Vagina (tissue), 2 donors: ENCODE results near the gene PAX7. TPM values are rescaled to one million over a fixed set of nuclear protein-coding genes. Genes with fewer than 3 reads are reported as not detected.
A peak's percentile ranks its signal among the peaks of the same experiment; 100 is the strongest.
"Not testable (repeated sequence)": the region's sequence is repeated elsewhere in the genome, so short reads cannot be mapped to it uniquely, and the experiment has no call there.

ENCODE experiments used
- DNase-seq, 2 donors: peaks; one replicate each; pipeline ENCODE4 v3.0.0-alpha.2; 2017; ENCODE audit errors: extremely low spot score in 2 of 2
- H3K27ac ChIP-seq: fragments of 200-600 bp; sonication (generic); one replicate; pipeline ENCODE4 v1.5.1; 2019
- H3K27me3 ChIP-seq: fragments of 200-600 bp; sonication (generic); one replicate; pipeline ENCODE4 v1.5.1; 2019
- H3K36me3 ChIP-seq, 2 donors: fragments of 200-600 bp; sonication (generic); one replicate each; pipeline ENCODE4 v1.5.1; 2017 to 2019
- H3K4me1 ChIP-seq: fragments of 200-600 bp; sonication (generic); one replicate; pipeline ENCODE4 v1.5.1; 2019
- H3K4me3 ChIP-seq, 2 donors: fragments of 200-600 bp; sonication (generic); 1 replicate in 1 of 2; 2 replicates in 1 of 2; pipeline ENCODE4 v1.5.1; 2016 to 2019
- H3K9me3 ChIP-seq: fragments of 200-600 bp; sonication (generic); one replicate; pipeline ENCODE4 v1.5.1; 2019
- CTCF ChIP-seq, 3 experiments: fragments of 450-650 bp in 2 of 3; fragments of 200-600 bp in 1 of 3; sonication (generic) in 1 of 3; IDR thresholded peaks; one replicate each; pipeline ENCODE4 v1.5.1; 2017 to 2019; ENCODE audit warnings: antibody characterized with exemption in 3 of 3, mild to moderate bottlenecking in 2 of 3, moderate library complexity in 2 of 3
- POLR2A ChIP-seq, 2 donors: fragments of 450-650 bp; IDR thresholded peaks; one replicate each; pipeline ENCODE4 v1.6.1; 2017; ENCODE audit warnings: antibody characterized with exemption in 2 of 2, mild to moderate bottlenecking in 2 of 2, moderate library complexity in 2 of 2
- POLR2AphosphoS5 ChIP-seq, 2 donors: sonication (generic); formaldehyde crosslinking; IDR thresholded peaks; one replicate each; pipeline ENCODE4 v1.9.0; 2017; ENCODE audit warnings: antibody characterized with exemption in 2 of 2, mild to moderate bottlenecking in 2 of 2, low read depth in 1 of 2; ENCODE audit not compliant: insufficient read depth in 1 of 2
- intact Hi-C: fragments of 100-400 bp; cut with DNase I; formaldehyde crosslinking; loops from one replicate; pipeline ENCODE4 v1.15.1; 2023
- total RNA-seq: library from RNA; depleted of rRNA; stranded (reverse); fragments of >200 nt; gene quantifications from one replicate; pipeline ENCODE4 v1.2.3, GENCODE V29; 2016

Gene PAX7
- total RNA-seq, 1 donor from 2014 or later = not detected

- TF ChIP-seq POLR2A (IDR thresholded peaks at IDR 0.05) (no peak), CTCF (IDR thresholded peaks at IDR 0.05) (no peak), POLR2AphosphoS5 (IDR thresholded peaks at IDR 0.05; ENCODE audit: insufficient read depth in 1 of 2, low read depth in 1 of 2) (no peak)
- Histone ChIP-seq H3K4me1 (no peaks in the 10 kb centered on the region), H3K9me3 (no peaks in the 10 kb centered on the region), H3K27me3 (no peaks in the 10 kb centered on the region), H3K36me3 (no peaks in the 10 kb centered on the region), H3K4me3 (no peak overlapping the region), H3K27ac (no peak overlapping the region)
- DNase-seq = no peak
- intact Hi-C loops = no loop called here
These were observed 61.0 kb downstream of the PAX7 start for GRCh38 chr1:18691648-18692047.

GRCh38 chr1:18693256-18694098 is 62.8 kb downstream of the PAX7 start:
- no peak for DNase-seq

DNA sequence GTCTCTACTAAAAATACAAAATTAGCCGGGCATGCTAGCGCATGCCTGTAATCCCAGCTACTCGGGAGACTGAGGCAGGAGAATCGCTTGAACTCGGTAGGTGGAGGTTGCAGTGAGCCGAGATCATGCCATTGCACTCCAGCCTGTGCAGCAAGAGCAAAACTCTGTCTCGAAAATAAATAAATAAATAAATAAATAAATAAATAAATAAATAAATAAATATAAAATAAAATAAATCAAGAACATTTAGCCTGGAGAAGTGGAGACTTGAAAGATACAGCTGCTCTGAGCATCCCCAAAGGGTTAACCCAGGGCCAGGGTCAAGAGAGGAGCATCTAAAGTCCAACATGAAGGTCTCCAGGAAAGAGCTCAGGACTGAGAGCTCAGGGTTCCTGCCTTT is 63.6 kb downstream of the PAX7 start:
- DNase-seq, H3K4me3 ChIP-seq, H3K36me3 ChIP-seq, H3K4me1 ChIP-seq, H3K27ac ChIP-seq, H3K9me3 ChIP-seq, H3K27me3 ChIP-seq, intact Hi-C loops: not testable (repeated sequence)

More at GRCh38 chr1:18693256-18694098, 62.8 kb downstream of the PAX7 start:
- Histone ChIP-seq H3K36me3 (no peaks in the 10 kb centered on the region), H3K27ac (no peak overlapping the region), H3K27me3 (no peaks in the 10 kb centered on the region), H3K4me1 (no peaks in the 10 kb centered on the region), H3K9me3 (no peaks in the 10 kb centered on the region), H3K4me3 (peak overlapping the region in 1 of 2 donors; percentile 7)
- TF ChIP-seq POLR2A (IDR thresholded peaks at IDR 0.05) (no peak), CTCF (IDR thresholded peaks at IDR 0.05) (no peak), POLR2AphosphoS5 (IDR thresholded peaks at IDR 0.05; ENCODE audit: insufficient read depth in 1 of 2, low read depth in 1 of 2) (no peak)
- intact Hi-C loops = no loop called here

- Histone ChIP-seq H3K4me3 (no peak overlapping the region), H3K27me3 (no peaks in the 10 kb centered on the region), H3K9me3 (no peaks in the 10 kb centered on the region), H3K36me3 (no peaks in the 10 kb centered on the region), H3K27ac (no peak overlapping the region), H3K4me1 (no peaks in the 10 kb centered on the region)
- TF ChIP-seq POLR2AphosphoS5 (IDR thresholded peaks at IDR 0.05; ENCODE audit: insufficient read depth in 1 of 2, low read depth in 1 of 2) = no peak
- no peak for TF ChIP-seq POLR2A (IDR thresholded peaks at IDR 0.05)
- TF ChIP-seq CTCF (IDR thresholded peaks at IDR 0.05) = no peak
- no peak for DNase-seq
- intact Hi-C loops = no loop called here
These were observed 66.9 kb downstream of the PAX7 start for GRCh38 chr1:18697541-18697940.

DNA sequence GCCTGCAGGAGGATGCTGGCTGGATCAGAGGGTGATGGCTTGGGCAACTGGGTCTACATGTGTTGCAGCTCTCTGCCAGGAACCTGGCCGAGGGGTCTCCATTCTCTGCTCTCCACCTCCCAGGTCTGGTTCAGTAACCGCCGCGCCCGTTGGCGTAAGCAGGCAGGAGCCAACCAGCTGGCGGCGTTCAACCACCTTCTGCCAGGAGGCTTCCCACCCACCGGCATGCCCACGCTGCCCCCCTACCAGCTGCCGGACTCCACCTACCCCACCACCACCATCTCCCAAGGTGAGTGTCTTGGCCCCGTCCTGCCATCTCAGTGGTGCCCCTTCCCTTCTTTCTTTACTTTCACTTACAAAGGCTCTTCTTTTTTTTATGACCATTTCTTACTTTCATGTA is 69.9 kb downstream of the PAX7 start:
- Histone ChIP-seq H3K36me3 (no peaks in the 10 kb centered on the region), H3K9me3 (no peaks in the 10 kb centered on the region), H3K27me3 (no peaks in the 10 kb centered on the region), H3K4me3 (no peak overlapping the region), H3K4me1 (no peaks in the 10 kb centered on the region), H3K27ac (no peak overlapping the region)
- intact Hi-C loops = no loop called here
- TF ChIP-seq CTCF (IDR thresholded peaks at IDR 0.05) (no peak), POLR2A (IDR thresholded peaks at IDR 0.05) (no peak), POLR2AphosphoS5 (IDR thresholded peaks at IDR 0.05; ENCODE audit: insufficient read depth in 1 of 2, low read depth in 1 of 2) (no peak)
- DNase-seq = no peak
